ENCODE measurements around the gene HRH3. TPM values are rescaled to one million over a fixed set of nuclear protein-coding genes. Genes with fewer than 3 reads are reported as not detected.

The HRH3 gene
- total RNA-seq, 1 donor from 2014 or later, result not detected

GRCh38 chr20:62215991-62216635, 4.0 kb downstream of the HRH3 start:
- TF ChIP-seq CTCF (IDR thresholded peaks at IDR 0.05), result no peak
- Mint-ChIP-seq H3K27ac (ENCODE audit: unreplicated experiment) (no peak overlapping the region), H3K9me3 (ENCODE audit: unreplicated experiment) (no peaks in the 10 kb centered on the region), H3K4me1 (ENCODE audit: unreplicated experiment) (peaks cover 8% of the 10 kb centered on the region), H3K27me3 (ENCODE audit: unreplicated experiment) (peaks cover 25% of the 10 kb centered on the region), H3K36me3 (ENCODE audit: unreplicated experiment) (no peaks in the 10 kb centered on the region), H3K4me3 (ENCODE audit: unreplicated experiment) (no peak overlapping the region)
- no peak for DNase-seq (ENCODE audit: extremely low spot score, unreplicated experiment)

- Mint-ChIP-seq H3K4me3 (ENCODE audit: unreplicated experiment) (no peak overlapping the region), H3K27ac (ENCODE audit: unreplicated experiment) (no peak overlapping the region), H3K9me3 (ENCODE audit: unreplicated experiment) (no peaks in the 10 kb centered on the region), H3K4me1 (ENCODE audit: unreplicated experiment) (peaks cover 4% of the 10 kb centered on the region), H3K36me3 (ENCODE audit: unreplicated experiment) (no peaks in the 10 kb centered on the region), H3K27me3 (ENCODE audit: unreplicated experiment) (peaks cover 23% of the 10 kb centered on the region)
- DNase-seq (ENCODE audit: extremely low spot score, unreplicated experiment), result no peak
- TF ChIP-seq CTCF (IDR thresholded peaks at IDR 0.05), result no peak
Measured at GRCh38 chr20:62215020-62215990, 4.8 kb downstream of the HRH3 start.

GRCh38 chr20:62214067-62214466, 6.0 kb downstream of the HRH3 start:
- H3K4me3 Mint-ChIP-seq (ENCODE audit: unreplicated experiment), result no peak overlapping the region
- peaks cover 2% of the 10 kb centered on the region for H3K4me1 Mint-ChIP-seq (ENCODE audit: unreplicated experiment)
- no peak for TF ChIP-seq CTCF (IDR thresholded peaks at IDR 0.05)
- H3K27me3 Mint-ChIP-seq (ENCODE audit: unreplicated experiment), result peaks cover 21% of the 10 kb centered on the region
- no peaks in the 10 kb centered on the region for H3K36me3 Mint-ChIP-seq (ENCODE audit: unreplicated experiment)
- no peak for DNase-seq (ENCODE audit: extremely low spot score, unreplicated experiment)
- H3K27ac Mint-ChIP-seq (ENCODE audit: unreplicated experiment), result no peak overlapping the region
- H3K9me3 Mint-ChIP-seq (ENCODE audit: unreplicated experiment), result no peaks in the 10 kb centered on the region

GRCh38 chr20:62212299-62212698, 7.8 kb downstream of the HRH3 start:
- no peaks in the 10 kb centered on the region for H3K36me3 Mint-ChIP-seq (ENCODE audit: unreplicated experiment)
- H3K4me3 Mint-ChIP-seq (ENCODE audit: unreplicated experiment), result no peak overlapping the region
- no peaks in the 10 kb centered on the region for H3K9me3 Mint-ChIP-seq (ENCODE audit: unreplicated experiment)
- peaks cover 8% of the 10 kb centered on the region for H3K27me3 Mint-ChIP-seq (ENCODE audit: unreplicated experiment)
- no peak for TF ChIP-seq CTCF (IDR thresholded peaks at IDR 0.05)
- H3K4me1 Mint-ChIP-seq (ENCODE audit: unreplicated experiment), result peaks cover 3% of the 10 kb centered on the region
- H3K27ac Mint-ChIP-seq (ENCODE audit: unreplicated experiment), result no peak overlapping the region
- DNase-seq (ENCODE audit: extremely low spot score, unreplicated experiment), result no peak

- peaks cover 7% of the 10 kb centered on the region for H3K4me1 Mint-ChIP-seq (ENCODE audit: unreplicated experiment)
- no peak overlapping the region for H3K4me3 Mint-ChIP-seq (ENCODE audit: unreplicated experiment)
Measured at GRCh38 chr20:62211769-62212288, 8.2 kb downstream of the HRH3 start.

More at GRCh38 chr20:62211769-62212288, 8.2 kb downstream of the HRH3 start:
- Mint-ChIP-seq H3K36me3 (ENCODE audit: unreplicated experiment) (no peaks in the 10 kb centered on the region), H3K27ac (ENCODE audit: unreplicated experiment) (no peak overlapping the region), H3K27me3 (ENCODE audit: unreplicated experiment) (peaks cover 8% of the 10 kb centered on the region), H3K9me3 (ENCODE audit: unreplicated experiment) (no peaks in the 10 kb centered on the region)
- no peak for DNase-seq (ENCODE audit: extremely low spot score, unreplicated experiment)
- TF ChIP-seq CTCF (IDR thresholded peaks at IDR 0.05), result no peak
